Esophagus (tissue), 2 donors: ENCODE data around the gene SRP68. TPM values are rescaled to one million over a fixed set of nuclear protein-coding genes. Genes with fewer than 3 reads are reported as not detected.
"Not testable (repeated sequence)": the region's sequence is repeated elsewhere in the genome, so short reads cannot be mapped to it uniquely, and the experiment has no call there.

Experiments used
- H3K27ac ChIP-seq, 2 donors: one replicate each; pipeline ENCODE4 v1.5.1; 2013; ENCODE audit warnings: low read depth in 2 of 2, mild to moderate bottlenecking in 2 of 2, inconsistent platforms in 1 of 2, low read length in 1 of 2, moderate library complexity in 1 of 2
- H3K27me3 ChIP-seq, 2 donors: one replicate each; pipeline ENCODE4 v1.6.1; 2013; ENCODE audit warnings: low read length in 2 of 2, control low read depth in 1 of 2, mild to moderate bottlenecking in 1 of 2; ENCODE audit not compliant: insufficient read depth in 2 of 2, control insufficient read depth in 1 of 2
- H3K36me3 ChIP-seq, 2 donors: one replicate each; pipeline ENCODE4 v1.6.1; 2013; ENCODE audit warnings: low read length in 1 of 2; ENCODE audit not compliant: control insufficient read depth in 2 of 2, insufficient read depth in 2 of 2
- H3K4me1 ChIP-seq, 2 donors: one replicate each; pipeline ENCODE4 v1.6.1; 2013; ENCODE audit warnings: low read length in 1 of 2; ENCODE audit not compliant: control insufficient read depth in 2 of 2, insufficient read depth in 2 of 2
- H3K4me3 ChIP-seq, 2 donors: one replicate each; pipeline ENCODE4 v1.5.1; 2013; ENCODE audit warnings: low read length in 2 of 2, mild to moderate bottlenecking in 2 of 2, low read depth in 1 of 2, moderate library complexity in 1 of 2
- H3K9me3 ChIP-seq, 2 donors: one replicate each; pipeline ENCODE4 v1.6.1; 2013; ENCODE audit warnings: mild to moderate bottlenecking in 2 of 2, low read depth in 1 of 2, low read length in 1 of 2, moderate library complexity in 1 of 2; ENCODE audit not compliant: control insufficient read depth in 2 of 2, insufficient read depth in 1 of 2
- WGBS, 2 donors: extraction: QIAGEN DNeasy Blood & Tissue Kit; methylation state at CpG; one replicate each; pipeline ENCODE4 v1.1.7; 2013; 5-methylcytosine and 5-hydroxymethylcytosine counted together
- polyA plus RNA-seq, 2 donors: library from polyadenylated mRNA; stranded (reverse); fragments of 200-250 nt; gene quantifications; one replicate each; pipeline ENCODE4 v1.2.3, GENCODE V29; 2013
- donor health status: healthy with polysubstance abuse.
- donor health status: Bipolar disorder and iron deficiency.

SRP68 gene
- polyA plus RNA-seq, 2 donors: 34.3 to 57.9 TPM

- Histone ChIP-seq H3K4me3 (no peak overlapping the region), H3K27me3 (no peaks in the 10 kb centered on the region), H3K27ac (no peak overlapping the region), H3K9me3 (no peaks in the 10 kb centered on the region), H3K36me3 (peaks cover 15 to 41% of the 10 kb centered on the region in 2 donors), H3K4me1 (peaks cover 2 to 8% of the 10 kb centered on the region in 2 donors)
- WGBS, 2 donors: 83 to 85% methylated on average over 9 of the region's 9 CpGs
These were observed 24.2 kb downstream of the SRP68 start for GRCh38 chr17:76048025-76048605.

DNA sequence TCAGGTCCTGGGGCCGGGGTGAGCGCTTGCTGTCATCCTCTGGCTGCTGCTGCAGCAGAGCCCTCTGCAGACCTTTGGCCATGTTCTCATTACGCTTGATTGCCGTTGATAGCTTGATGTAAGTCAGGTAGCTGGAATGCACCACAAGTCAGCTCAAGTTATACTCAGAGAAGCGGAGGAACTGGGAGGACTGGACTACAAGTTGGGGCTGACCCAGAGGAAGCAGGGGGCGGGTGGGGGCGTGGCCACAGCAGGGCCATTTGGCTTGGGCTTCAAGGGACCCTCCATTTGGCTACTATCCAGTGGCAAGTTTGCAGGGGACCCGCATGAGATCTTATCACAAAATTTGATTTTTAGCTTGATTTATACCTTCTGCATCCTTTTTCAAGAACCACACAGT is 26.3 kb downstream of the SRP68 start:
- Histone ChIP-seq H3K27ac (peak overlapping the region; percentile 80 to 83), H3K9me3 (no peaks in the 10 kb centered on the region), H3K4me1 (peaks cover 2 to 6% of the 10 kb centered on the region in 2 donors), H3K36me3 (peaks cover 18 to 50% of the 10 kb centered on the region in 2 donors), H3K4me3 (no peak overlapping the region), H3K27me3 (no peaks in the 10 kb centered on the region)
- WGBS, 2 donors: 66 to 72% methylated on average over 8 of the region's 8 CpGs

DNA sequence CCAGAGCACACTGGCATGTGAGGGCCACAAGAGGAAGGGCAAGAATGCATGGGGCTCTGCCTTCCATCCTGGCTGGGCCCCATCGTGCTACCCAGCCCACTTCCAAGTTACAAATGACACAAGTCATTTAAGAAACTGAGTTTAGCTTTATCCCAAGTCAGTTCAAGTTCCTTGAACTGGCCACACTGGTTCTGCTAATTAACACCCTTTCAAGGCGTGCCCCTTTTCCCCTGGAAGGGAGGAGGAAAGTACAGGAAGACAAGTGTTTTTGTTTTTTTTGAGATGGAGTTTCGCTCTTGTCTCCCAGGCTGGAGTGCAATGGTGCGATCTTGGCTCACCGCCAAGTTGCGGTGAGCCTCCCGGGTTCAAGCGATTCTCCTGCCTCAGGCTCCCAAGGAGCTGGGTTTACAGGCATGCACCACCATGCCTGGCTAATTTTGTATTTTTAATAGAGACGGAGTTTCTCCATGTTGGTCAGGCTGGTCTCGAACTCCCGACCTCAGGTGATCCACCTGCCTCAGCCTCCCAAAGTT is 27.8 kb downstream of the SRP68 start:
- Histone ChIP-seq H3K36me3 (peaks cover 33 to 62% of the 10 kb centered on the region in 2 donors), H3K4me3 (peak overlapping the region in 1 of 2 donors; percentile 16), H3K27ac (peak overlapping the region; percentile 87 to 94)
- H3K4me1 ChIP-seq, H3K9me3 ChIP-seq, H3K27me3 ChIP-seq: not testable (repeated sequence)
- WGBS, 2 donors: 63 to 68% methylated on average over 11 of the region's 11 CpGs

GRCh38 chr17:76042868-76043267 is 29.4 kb downstream of the SRP68 start:
- WGBS, 2 donors: 96 to 97% methylated on average over 3 of the region's 3 CpGs
- not testable (repeated sequence) for H3K4me3 ChIP-seq, H3K9me3 ChIP-seq, H3K27me3 ChIP-seq, H3K27ac ChIP-seq, H3K4me1 ChIP-seq
- peaks cover 34 to 63% of the 10 kb centered on the region in 2 donors for H3K36me3 ChIP-seq

GRCh38 chr17:76040376-76040775 is 31.9 kb downstream of the SRP68 start:
- Histone ChIP-seq H3K9me3 (no peaks in the 10 kb centered on the region), H3K4me3 (no peak overlapping the region), H3K4me1 (peaks cover 0 to 4% of the 10 kb centered on the region in 2 donors), H3K27me3 (no peaks in the 10 kb centered on the region), H3K27ac (peak overlapping the region in 1 of 2 donors; percentile 0), H3K36me3 (peaks cover 34 to 50% of the 10 kb centered on the region in 2 donors)
- WGBS, 2 donors: 66 to 84% methylated on average over 6 of the region's 6 CpGs

DNA sequence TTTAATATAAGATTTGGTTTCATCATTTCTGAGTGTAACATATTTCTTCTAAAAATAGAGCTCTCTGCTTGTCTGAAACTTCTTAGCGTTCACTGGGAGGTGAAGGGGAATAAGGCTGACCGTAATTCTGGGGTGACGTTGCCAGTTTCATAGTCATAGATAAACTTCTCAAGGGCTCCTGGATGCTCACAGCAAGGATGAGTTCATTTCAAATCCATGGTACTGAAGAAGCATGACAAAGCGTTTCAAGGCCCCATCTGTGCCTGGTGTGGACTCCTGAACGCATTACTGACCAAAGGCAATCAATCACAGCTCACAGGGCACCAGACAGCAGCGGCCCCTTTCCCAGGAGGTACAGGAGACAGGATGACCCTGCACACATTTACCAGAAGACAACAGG is 33.2 kb downstream of the SRP68 start:
- no peaks in the 10 kb centered on the region for H3K27me3 ChIP-seq
- H3K27ac ChIP-seq: no peak overlapping the region
- H3K36me3 ChIP-seq: peaks cover 31 to 42% of the 10 kb centered on the region in 2 donors
- no peaks in the 10 kb centered on the region for H3K9me3 ChIP-seq
- no peaks in the 10 kb centered on the region for H3K4me1 ChIP-seq
- 76 to 80% methylated on average over 6 of the region's 6 CpGs for WGBS, 2 donors
- no peak overlapping the region for H3K4me3 ChIP-seq

DNA sequence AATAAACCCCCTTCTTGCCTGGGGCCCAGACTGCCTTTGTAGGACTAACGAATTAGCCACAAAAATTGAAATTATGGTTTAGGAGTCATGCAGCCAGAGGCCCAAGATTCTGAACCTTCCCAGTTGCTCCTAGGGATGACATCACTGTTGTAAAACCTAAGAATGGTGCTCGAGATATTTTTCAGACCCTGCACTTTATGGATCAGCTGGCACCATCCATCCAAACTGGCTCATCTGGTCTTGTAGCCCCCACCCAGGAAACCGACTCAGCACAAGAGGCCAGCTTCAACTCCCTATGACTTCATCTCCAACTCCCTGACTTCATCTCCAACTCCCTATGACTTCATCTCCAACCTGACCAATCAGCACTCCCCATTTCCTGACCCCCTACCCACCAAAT is 34.3 kb downstream of the SRP68 start:
- H3K36me3 ChIP-seq: peaks cover 23 to 34% of the 10 kb centered on the region in 2 donors
- 63 to 65% methylated on average over 3 of the region's 3 CpGs for WGBS, 2 donors
- no peak overlapping the region for H3K27ac ChIP-seq
- no peaks in the 10 kb centered on the region for H3K9me3 ChIP-seq
- no peaks in the 10 kb centered on the region for H3K4me1 ChIP-seq
- no peak overlapping the region for H3K4me3 ChIP-seq
- no peaks in the 10 kb centered on the region for H3K27me3 ChIP-seq

- 51 to 55% methylated on average over 22 of the region's 22 CpGs for WGBS, 2 donors
- Histone ChIP-seq H3K27me3 (no peaks in the 10 kb centered on the region), H3K4me1 (no peaks in the 10 kb centered on the region), H3K9me3 (no peaks in the 10 kb centered on the region), H3K36me3 (peaks cover 23 to 29% of the 10 kb centered on the region in 2 donors), H3K4me3 (no peak overlapping the region), H3K27ac (no peak overlapping the region)
These were observed 35.6 kb downstream of the SRP68 start for GRCh38 chr17:76036497-76037261.

- no peak overlapping the region for H3K27ac ChIP-seq
- H3K36me3 ChIP-seq: peaks cover 7 to 11% of the 10 kb centered on the region in 2 donors
- H3K27me3 ChIP-seq: no peaks in the 10 kb centered on the region
- 82 to 87% methylated on average over 13 of the region's 13 CpGs for WGBS, 2 donors
- no peaks in the 10 kb centered on the region for H3K4me1 ChIP-seq
- H3K9me3 ChIP-seq: no peaks in the 10 kb centered on the region
- H3K4me3 ChIP-seq: no peak overlapping the region
These were observed 37.6 kb downstream of the SRP68 start for GRCh38 chr17:76034428-76035350.
